Astrocyte (in vitro differentiated cells and primary cell): Measurements from ENCODE around the gene BEX4.

Source experiments
- CTCF ChIP-seq: IDR thresholded peaks from 2 replicates; pipeline ENCODE4 v1.5.1; 2011; ENCODE audit warnings: low read depth, mild to moderate bottlenecking, inconsistent platforms, low read length, moderate library complexity; ENCODE audit not compliant: insufficient read depth
- EZH2 ChIP-seq: IDR thresholded peaks from 2 replicates; pipeline ENCODE4 v1.6.1; 2012; ENCODE audit warnings: mild to moderate bottlenecking, low read length, inconsistent platforms; ENCODE audit not compliant: insufficient read depth

DNA sequence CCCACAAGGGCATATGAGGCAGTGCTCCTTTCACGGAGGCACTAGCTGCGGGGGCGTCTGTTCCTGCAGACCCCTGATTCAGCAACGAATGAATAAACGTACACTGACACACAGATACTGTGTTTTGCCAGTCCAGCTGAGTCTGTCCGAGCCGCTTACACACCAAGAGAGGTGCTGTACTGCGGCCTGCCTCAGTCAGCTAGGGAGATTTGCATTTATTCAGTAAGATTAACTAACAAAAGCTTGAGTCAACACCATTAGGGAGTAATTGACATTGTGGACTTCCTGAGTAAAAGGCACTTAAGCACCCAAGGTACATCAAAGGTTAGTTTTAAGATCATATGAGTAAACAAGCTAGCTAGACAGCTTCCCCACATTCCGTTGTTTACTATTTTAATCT, 31.0 kb upstream of the BEX4 start:
- TF ChIP-seq EZH2, result no peak
- TF ChIP-seq CTCF, result no peak
